Measurements from ENCODE around the gene C1QTNF12.
A peak's percentile ranks its signal among the peaks of the same experiment; 100 is the strongest.
"Not testable (repeated sequence)": the region's sequence is repeated elsewhere in the genome, so short reads cannot be mapped to it uniquely, and the experiment has no call there.

Gene C1QTNF12

DNA sequence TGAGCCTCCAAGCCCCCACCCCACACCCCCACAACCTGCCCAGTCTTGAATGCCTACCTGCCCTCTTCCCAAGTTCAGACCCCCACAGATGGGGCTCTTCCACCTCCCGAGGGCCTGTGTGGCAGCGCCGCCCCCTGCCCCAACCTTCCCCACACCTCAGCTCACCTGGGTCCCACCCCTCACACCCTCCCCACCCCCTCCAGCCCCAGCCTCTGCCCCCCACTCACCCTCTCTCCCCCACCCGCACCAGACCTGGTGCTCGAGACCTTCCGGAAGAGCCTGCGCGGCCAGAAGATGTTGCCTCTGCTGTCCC lies 49.4 kb downstream of the C1QTNF12 start:
- no peak for DNase-seq (ENCODE audit: low read depth)
- H3K4me3 ChIP-seq (replicated peaks; ENCODE audit: low read depth, low read length), result no peak overlapping the region

DNA sequence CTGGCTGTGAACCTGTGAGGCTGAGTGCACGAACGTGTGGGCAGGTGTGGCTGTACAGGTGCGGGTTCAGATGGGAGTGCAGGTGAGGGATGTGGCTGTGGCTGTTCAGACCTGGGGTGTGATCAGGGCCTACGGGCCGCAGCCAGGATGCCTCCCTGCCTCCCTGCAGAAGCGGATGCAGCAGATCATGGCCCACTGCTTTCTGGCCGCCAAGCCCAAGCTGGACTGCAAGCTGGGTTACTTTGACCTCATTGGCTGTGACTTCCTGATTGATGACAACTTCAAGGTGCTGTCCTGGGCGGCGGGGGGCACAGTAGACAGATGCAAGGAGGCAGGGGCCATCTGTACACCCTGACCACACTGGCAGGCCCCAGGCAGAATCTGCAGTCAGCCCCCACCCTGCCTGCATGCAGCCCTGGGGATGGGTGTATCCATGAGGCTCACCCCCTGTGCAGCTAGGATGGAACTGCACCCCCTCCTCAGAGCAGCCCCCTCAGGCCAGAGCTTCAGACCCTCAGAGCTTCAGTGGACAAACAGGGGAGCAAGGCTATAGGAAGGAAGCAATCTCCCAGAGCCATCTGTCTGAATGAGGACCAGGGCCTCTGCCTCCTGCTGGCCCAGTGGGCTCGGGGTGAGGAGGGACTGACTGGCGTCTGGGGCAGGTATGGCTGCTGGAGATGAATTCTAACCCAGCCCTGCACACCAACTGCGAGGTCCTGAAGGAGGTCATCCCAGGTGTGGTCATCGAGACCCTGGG lies 49.9 kb downstream of the C1QTNF12 start:
- TF ChIP-seq, protein P1, sequence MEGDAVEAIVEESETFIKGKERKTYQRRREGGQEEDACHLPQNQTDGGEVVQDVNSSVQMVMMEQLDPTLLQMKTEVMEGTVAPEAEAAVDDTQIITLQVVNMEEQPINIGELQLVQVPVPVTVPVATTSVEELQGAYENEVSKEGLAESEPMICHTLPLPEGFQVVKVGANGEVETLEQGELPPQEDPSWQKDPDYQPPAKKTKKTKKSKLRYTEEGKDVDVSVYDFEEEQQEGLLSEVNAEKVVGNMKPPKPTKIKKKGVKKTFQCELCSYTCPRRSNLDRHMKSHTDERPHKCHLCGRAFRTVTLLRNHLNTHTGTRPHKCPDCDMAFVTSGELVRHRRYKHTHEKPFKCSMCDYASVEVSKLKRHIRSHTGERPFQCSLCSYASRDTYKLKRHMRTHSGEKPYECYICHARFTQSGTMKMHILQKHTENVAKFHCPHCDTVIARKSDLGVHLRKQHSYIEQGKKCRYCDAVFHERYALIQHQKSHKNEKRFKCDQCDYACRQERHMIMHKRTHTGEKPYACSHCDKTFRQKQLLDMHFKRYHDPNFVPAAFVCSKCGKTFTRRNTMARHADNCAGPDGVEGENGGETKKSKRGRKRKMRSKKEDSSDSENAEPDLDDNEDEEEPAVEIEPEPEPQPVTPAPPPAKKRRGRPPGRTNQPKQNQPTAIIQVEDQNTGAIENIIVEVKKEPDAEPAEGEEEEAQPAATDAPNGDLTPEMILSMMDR (IDR thresholded peaks at IDR 0.05; ENCODE audit: low read length, missing control alignments), result no peak
- no peak overlapping the region for H3K4me3 ChIP-seq (replicated peaks; ENCODE audit: low read depth, low read length)
- DNase-seq (ENCODE audit: low read depth), result no peak

More for the DNA sequence above, 49.4 kb downstream of the C1QTNF12 start:
- TF ChIP-seq, protein P1 (IDR thresholded peaks at IDR 0.05; ENCODE audit: low read length, missing control alignments), result no peak

DNA sequence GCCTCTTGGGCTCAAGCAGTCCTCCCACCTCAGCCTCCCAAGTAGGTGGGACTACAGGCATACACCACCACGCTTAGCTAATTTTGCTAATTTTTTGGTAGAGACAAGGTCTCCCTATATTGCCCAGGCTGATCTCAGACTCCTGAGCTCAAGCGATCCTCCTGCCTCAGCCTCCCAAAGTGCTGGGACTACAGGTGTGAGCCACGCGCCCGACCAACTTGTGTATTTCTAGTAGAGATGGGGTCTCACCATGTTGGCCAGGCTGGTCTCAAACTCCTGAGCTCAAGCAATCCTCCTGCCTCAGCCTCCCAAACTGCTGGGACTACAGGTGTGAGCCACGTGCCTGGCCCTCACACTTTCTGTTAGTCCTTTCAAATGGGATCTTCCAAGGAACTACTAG lies 50.8 kb downstream of the C1QTNF12 start:
- not testable (repeated sequence) for H3K4me3 ChIP-seq (replicated peaks; ENCODE audit: low read depth, low read length); DNase-seq (ENCODE audit: low read depth)

DNA sequence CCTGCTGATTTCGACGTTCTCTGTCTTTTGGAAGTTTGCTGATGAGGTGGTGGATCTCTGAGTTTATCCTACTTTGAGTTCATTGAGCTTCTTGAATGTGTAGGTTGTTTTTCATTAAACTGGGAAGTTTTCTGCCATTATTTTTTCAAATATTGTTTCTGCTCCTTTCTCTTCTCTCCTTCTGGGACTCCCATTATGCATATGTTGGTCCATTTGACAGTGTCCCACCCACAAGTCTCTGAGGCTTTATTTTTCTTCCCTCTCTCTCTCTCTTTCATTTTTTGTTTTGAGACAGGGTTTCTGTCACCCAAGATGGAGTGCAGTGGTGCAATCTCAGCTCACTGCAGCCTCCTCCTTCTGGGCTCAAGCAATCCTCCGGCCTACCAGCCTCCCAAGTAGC lies 51.8 kb downstream of the C1QTNF12 start:
- TF ChIP-seq, protein P1 (IDR thresholded peaks at IDR 0.05; ENCODE audit: low read length, missing control alignments), result no peak
- H3K4me3 ChIP-seq (replicated peaks; ENCODE audit: low read depth, low read length), result no peak overlapping the region
- peak; percentile 9 for DNase-seq (ENCODE audit: low read depth)

All from fibroblast of pulmonary artery (primary cell).